B cell (primary cell): ENCODE results near the gene DCHS1. TPM values are rescaled to one million over a fixed set of nuclear protein-coding genes. Genes with fewer than 3 reads are reported as not detected.

Source experiments
- ATAC-seq: fragments of 200-7000 bp; cut with Tn5 transposase; one replicate; pipeline ENCODE4 v1.10.0; 2021; ENCODE audit warnings: low read depth, mild to moderate bottlenecking, moderate number of reproducible peaks, moderate library complexity
- CTCF ChIA-PET: fragments of 350-600 bp; sonication (Branson Sonifier 250); formaldehyde crosslinking; loops from one replicate; lab custom pipeline; 2021; ENCODE audit warnings: antibody characterized with exemption, inconsistent platforms; lab: Charles Lee
- POLR2A ChIA-PET: fragments of 350-600 bp; sonication (Branson Sonifier 250); formaldehyde crosslinking; loops from one replicate; lab custom pipeline; 2021; ENCODE audit warnings: antibody characterized with exemption; lab: Charles Lee
- DNase-seq: peaks from one replicate; pipeline ENCODE4 v3.0.0; 2013
- H2AFZ ChIP-seq: 2 replicates; pipeline ENCODE4 v1.6.1; 2012; ENCODE audit warnings: mild to moderate bottlenecking, low read depth, low read length; ENCODE audit not compliant: insufficient read depth, poor library complexity, severe bottlenecking
- H3K27ac ChIP-seq, 2 donors: 1 replicate in 1 of 2; 2 replicates in 1 of 2; pipeline ENCODE4 v1.5.1; 2012 to 2013; ENCODE audit warnings: low read length in 2 of 2, mild to moderate bottlenecking in 2 of 2, moderate library complexity in 1 of 2
- H3K27me3 ChIP-seq, 4 experiments: fragments of 200-600 bp in 1 of 4; sonication (generic) in 1 of 4; replicated peaks in 1 of 4; 1 replicate in 2 of 4; 2 replicates in 2 of 4; pipeline versions ENCODE4 v1.6.1 to v1.7.0; 2013 to 2016; ENCODE audit warnings: low read length in 3 of 4, mild to moderate bottlenecking in 2 of 4, mixed read lengths in 1 of 4, moderate library complexity in 1 of 4; ENCODE audit not compliant: insufficient read depth in 4 of 4, control insufficient read depth in 3 of 4; ENCODE audit errors: control extremely low read depth in 1 of 4
- H3K36me3 ChIP-seq, 2 experiments: replicated peaks in 1 of 2; 1 replicate in 1 of 2; 2 replicates in 1 of 2; pipeline versions ENCODE4 v1.6.1 to v1.7.1; 2013; ENCODE audit warnings: low read length in 1 of 2; ENCODE audit not compliant: insufficient read depth in 2 of 2, control insufficient read depth in 1 of 2; ENCODE audit errors: control extremely low read depth in 1 of 2, extremely low read depth in 1 of 2
- H3K4me1 ChIP-seq, 2 donors: fragments of 200-600 bp in 1 of 2; sonication (generic) in 1 of 2; 1 replicate in 1 of 2; 2 replicates in 1 of 2; pipeline versions ENCODE4 v1.5.1 to v1.6.1; 2013 to 2017; ENCODE audit warnings: low read length in 2 of 2; ENCODE audit not compliant: control insufficient read depth in 2 of 2, insufficient read depth in 2 of 2
- H3K4me2 ChIP-seq: replicated peaks from 2 replicates; pipeline ENCODE3; 2012; ENCODE audit warnings: mild to moderate bottlenecking, low read depth, low read length; ENCODE audit not compliant: poor library complexity, severe bottlenecking
- H3K4me3 ChIP-seq, 5 experiments: fragments of 200-600 bp in 1 of 5; sonication (generic) in 1 of 5; 1 replicate in 3 of 5; 2 replicates in 2 of 5; pipeline versions ENCODE4 v1.5.1 to v1.7.0; 2011 to 2016; ENCODE audit warnings: low read length in 4 of 5, mild to moderate bottlenecking in 4 of 5, low read depth in 2 of 5, control low read depth in 1 of 5, moderate library complexity in 1 of 5; ENCODE audit not compliant: insufficient read depth in 1 of 5; ENCODE audit errors: control extremely low read depth in 1 of 5, extremely low read depth in 1 of 5
- H3K79me2 ChIP-seq: fragments of 200-600 bp; sonication (generic); one replicate; pipeline ENCODE4 v1.6.0; 2016; ENCODE audit warnings: low read length; ENCODE audit not compliant: control insufficient read depth, insufficient read depth
- H3K9ac ChIP-seq: fragments of 200-600 bp; sonication (generic); 2 replicates; pipeline ENCODE4 v1.6.1; 2017; ENCODE audit warnings: mild to moderate bottlenecking, low read length, moderate library complexity
- H3K9me3 ChIP-seq, 3 donors: one replicate each; pipeline versions ENCODE4 v1.6.1 to v1.7.1; 2013; ENCODE audit warnings: low read length in 2 of 3; ENCODE audit not compliant: control insufficient read depth in 2 of 3, insufficient read depth in 1 of 3; ENCODE audit errors: control extremely low read depth in 1 of 3
- H4K20me1 ChIP-seq: 2 replicates; pipeline ENCODE4 v1.6.0; 2012; ENCODE audit warnings: mild to moderate bottlenecking, low read length; ENCODE audit not compliant: insufficient read depth, control insufficient read depth, poor library complexity, severe bottlenecking
- H3K27ac Mint-ChIP-seq: one replicate; pipeline ENCODE4 v1.8.0; 2021; ENCODE audit warnings: mixed read lengths
- H3K27me3 Mint-ChIP-seq: one replicate; pipeline ENCODE4 v1.8.0; 2021; ENCODE audit warnings: mixed read lengths
- H3K4me1 Mint-ChIP-seq: one replicate; pipeline ENCODE4 v1.8.0; 2021; ENCODE audit warnings: mixed read lengths
- H3K4me3 Mint-ChIP-seq: one replicate; pipeline ENCODE4 v1.8.0; 2021; ENCODE audit warnings: mixed read lengths
- H3K9me3 Mint-ChIP-seq: one replicate; pipeline ENCODE4 v1.8.0; 2022; ENCODE audit warnings: mixed read lengths; ENCODE audit not compliant: insufficient read depth
- CTCF ChIP-seq: fragments of 200-600 bp; IDR thresholded peaks from one replicate; pipeline ENCODE4 v1.8.0; 2022; ENCODE audit warnings: antibody characterized with exemption, mild to moderate bottlenecking
- EZH2 ChIP-seq: IDR thresholded peaks from 2 replicates; pipeline ENCODE4 v1.6.1; 2012; ENCODE audit warnings: borderline replicate concordance, low read depth, mild to moderate bottlenecking, moderate library complexity, low read length; ENCODE audit not compliant: insufficient read depth, poor library complexity, severe bottlenecking
- WGBS: methylation state at CpG from one replicate; pipeline ENCODE4 v1.1.5; 2013; ENCODE audit warnings: missing lambda C conversion rate; ENCODE audit not compliant: insufficient coverage; 5-methylcytosine and 5-hydroxymethylcytosine counted together
- intact Hi-C: fragments of 100-400 bp; cut with micrococcal nuclease; formaldehyde crosslinking; loops from one replicate; pipeline ENCODE4 v1.10.0; 2022
- polyA plus RNA-seq: library from polyadenylated mRNA; depleted of rRNA; stranded (reverse); fragments of >200 nt; gene quantifications from 2 replicates; pipeline ENCODE4 v1.2.3, GENCODE V29; 2012
- total RNA-seq, 2 donors: library from RNA; stranded (reverse); fragments of 120-200 nt in 1 of 2; gene quantifications; 1 replicate in 1 of 2; 2 replicates in 1 of 2; pipeline versions ENCODE4 v1.2.3 to v1.2.4, GENCODE V29; 2013 to 2022

Gene DCHS1
- total and polyA plus RNA-seq, 2 donors (not counting 1 experiment from before 2014, with no cell fraction given), result 0.31 to 0.84 TPM

GRCh38 chr11:6583584-6583983 lies 72.0 kb downstream of the DCHS1 start:
- H3K4me3 ChIP-seq, result no peak overlapping the region
- H3K4me1 ChIP-seq, result no peaks in the 10 kb centered on the region
- POLR2A ChIA-PET, result no interaction called here
- no peaks in the 10 kb centered on the region for H3K27me3 Mint-ChIP-seq
- H4K20me1 ChIP-seq, result no peaks in the 10 kb centered on the region
- H3K4me1 Mint-ChIP-seq, result no peaks in the 10 kb centered on the region
- no peak overlapping the region for H3K9ac ChIP-seq
- no peak overlapping the region for H3K4me3 Mint-ChIP-seq
- no peak for ATAC-seq
- WGBS, result no CpG with 5 or more reads among the region's 1 CpG
- H3K27ac Mint-ChIP-seq, result no peak overlapping the region
- no peak overlapping the region for H3K27ac ChIP-seq
- H3K4me2 ChIP-seq, result no peak overlapping the region
- H3K79me2 ChIP-seq, result peaks cover 16% of the 10 kb centered on the region
- H3K27me3 ChIP-seq, result no peaks in the 10 kb centered on the region
- H3K36me3 ChIP-seq, result peaks cover 0 to 5% of the 10 kb centered on the region in 2 experiments
- H2AFZ ChIP-seq, result no peak overlapping the region
- CTCF ChIA-PET, result no interaction called here
- no peak for DNase-seq
- H3K9me3 Mint-ChIP-seq, result peaks cover 10% of the 10 kb centered on the region
- intact Hi-C loops, result no loop called here
- peaks cover 0 to 9% (median 1%) of the 10 kb centered on the region in 3 donors for H3K9me3 ChIP-seq
- TF ChIP-seq CTCF (no peak), EZH2 (no peak)

GRCh38 chr11:6579681-6580080 lies 75.9 kb downstream of the DCHS1 start:
- Histone ChIP-seq H3K4me1 (no peaks in the 10 kb centered on the region), H3K4me3 (no peak overlapping the region), H3K4me2 (no peak overlapping the region), H3K9me3 (peaks cover 0 to 9% (median 1%) of the 10 kb centered on the region in 3 donors), H3K27ac (no peak overlapping the region), H3K36me3 (peaks cover 0 to 5% of the 10 kb centered on the region in 2 experiments), H3K79me2 (peaks cover 14% of the 10 kb centered on the region), H4K20me1 (no peaks in the 10 kb centered on the region), H3K27me3 (no peaks in the 10 kb centered on the region), H3K9ac (no peak overlapping the region), H2AFZ (no peak overlapping the region)
- Mint-ChIP-seq H3K4me1 (no peaks in the 10 kb centered on the region), H3K27me3 (no peaks in the 10 kb centered on the region), H3K4me3 (no peak overlapping the region), H3K27ac (no peak overlapping the region), H3K9me3 (peaks cover 10% of the 10 kb centered on the region)
- intact Hi-C loops, result no loop called here
- WGBS, result no CpG with 5 or more reads among the region's 2 CpGs
- TF ChIP-seq EZH2 (no peak), CTCF (no peak)
- POLR2A ChIA-PET, result no interaction called here
- CTCF ChIA-PET, result no interaction called here
- ATAC-seq (no peak), DNase-seq (no peak)
